CD1c-positive myeloid dendritic cell (primary cell): ENCODE data around the gene MYH11.
"Not testable (repeated sequence)": the region's sequence is repeated elsewhere in the genome, so short reads cannot be mapped to it uniquely, and the experiment has no call there.

ENCODE experiments used
- DNase-seq: peaks from one replicate; pipeline ENCODE4 v3.0.0-alpha.2; 2016; ENCODE audit errors: extremely low spot score

The MYH11 gene

DNA sequence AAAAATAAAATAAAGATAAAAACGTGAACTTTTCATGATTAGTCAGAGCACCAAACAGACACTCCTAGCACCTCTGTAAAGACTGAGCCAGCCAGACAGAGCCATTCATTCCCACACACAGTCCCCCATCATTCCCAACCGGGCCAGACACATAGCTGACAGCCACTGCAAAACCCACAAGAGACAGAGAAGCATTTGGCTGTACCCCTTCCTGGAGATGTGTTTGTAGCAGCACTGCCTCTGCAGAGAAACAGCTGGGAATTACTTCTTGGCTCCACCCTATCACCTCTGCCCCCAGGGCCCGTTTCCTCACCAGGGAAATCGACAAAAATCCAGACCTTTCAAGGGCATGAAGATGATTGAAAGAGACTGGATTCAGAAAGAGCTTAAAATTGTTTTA, 46.4 kb downstream of the MYH11 start:
- no peak for DNase-seq

DNA sequence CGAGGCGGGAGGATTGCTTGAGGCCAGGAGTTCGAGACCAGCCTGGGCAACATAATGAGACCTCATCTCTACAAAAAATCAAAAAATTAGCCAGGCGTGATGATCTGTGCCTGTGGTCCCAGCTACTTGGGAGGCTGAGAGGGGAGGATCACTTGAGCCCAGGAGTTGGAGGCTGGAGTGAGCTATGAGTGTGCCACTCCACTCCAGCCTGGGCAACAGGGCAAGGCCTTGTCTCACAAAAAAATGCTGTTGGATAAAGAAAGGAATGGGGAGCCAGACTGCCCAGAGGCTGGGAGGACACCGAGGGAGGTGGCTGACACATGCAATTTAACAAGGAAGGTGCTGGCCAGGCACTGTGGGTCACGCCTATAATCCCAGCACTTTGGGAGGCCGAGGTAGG, 47.5 kb downstream of the MYH11 start:
- not testable (repeated sequence) for DNase-seq

DNA sequence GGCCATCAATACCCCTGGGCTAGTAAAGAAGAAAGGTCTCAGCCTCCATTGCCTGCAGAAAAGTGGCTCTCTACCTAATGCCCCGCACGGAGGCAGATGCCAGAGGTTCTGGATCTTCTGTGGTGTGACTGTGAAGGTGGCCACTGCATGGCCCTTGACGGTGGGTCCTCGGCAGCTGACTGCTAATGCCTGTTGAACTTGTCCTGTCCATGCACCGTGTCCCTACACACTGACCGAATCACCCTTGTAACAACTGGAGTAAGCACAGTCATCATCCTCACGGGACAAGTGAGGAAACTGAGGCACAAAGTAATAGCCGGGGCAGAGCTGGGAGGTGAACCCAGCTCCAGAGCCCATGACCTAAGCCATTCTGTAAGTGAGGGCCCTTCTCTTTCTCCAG, 48.8 kb downstream of the MYH11 start:
- no peak for DNase-seq

DNA sequence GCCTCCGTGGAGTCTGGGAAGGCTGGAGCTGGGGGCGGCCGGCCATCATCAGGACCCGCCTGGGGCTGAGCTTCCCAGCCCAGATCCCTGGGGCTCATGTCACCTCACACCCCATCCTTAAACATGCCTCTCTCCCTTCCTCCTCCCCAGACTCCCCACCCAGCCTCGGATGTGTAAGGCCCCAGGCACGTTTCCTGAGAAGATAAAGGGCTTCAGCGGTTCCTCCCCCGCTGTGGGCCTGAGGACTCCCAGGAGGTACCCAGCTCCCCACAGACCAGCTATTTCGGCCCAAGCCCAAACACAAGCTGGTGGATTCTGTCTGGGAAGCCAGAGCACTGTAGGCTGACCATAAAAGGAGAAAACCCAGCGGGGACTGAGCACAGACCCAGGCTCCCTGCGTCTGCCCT, 49.2 kb downstream of the MYH11 start:
- DNase-seq: no peak

DNA sequence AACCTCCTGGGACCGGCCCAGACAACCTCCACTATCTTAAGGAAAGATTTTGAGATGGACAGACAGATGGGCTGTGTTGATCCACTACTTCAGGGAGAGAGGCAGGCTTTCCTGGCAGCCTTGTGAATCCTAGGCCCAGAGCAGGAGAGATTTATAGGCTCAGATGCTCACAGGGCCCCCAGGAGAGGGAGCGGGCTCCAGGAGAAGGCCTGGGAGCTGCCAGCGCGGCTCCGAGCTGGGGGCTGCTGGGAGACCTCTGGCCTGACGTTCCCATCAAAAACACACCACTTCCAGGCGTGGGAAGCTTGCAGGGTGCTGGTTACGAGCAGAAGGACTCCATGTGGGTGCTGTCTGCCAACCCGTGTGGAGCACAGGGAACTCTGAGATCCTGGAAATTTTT, 53.2 kb downstream of the MYH11 start:
- DNase-seq: no peak

DNA sequence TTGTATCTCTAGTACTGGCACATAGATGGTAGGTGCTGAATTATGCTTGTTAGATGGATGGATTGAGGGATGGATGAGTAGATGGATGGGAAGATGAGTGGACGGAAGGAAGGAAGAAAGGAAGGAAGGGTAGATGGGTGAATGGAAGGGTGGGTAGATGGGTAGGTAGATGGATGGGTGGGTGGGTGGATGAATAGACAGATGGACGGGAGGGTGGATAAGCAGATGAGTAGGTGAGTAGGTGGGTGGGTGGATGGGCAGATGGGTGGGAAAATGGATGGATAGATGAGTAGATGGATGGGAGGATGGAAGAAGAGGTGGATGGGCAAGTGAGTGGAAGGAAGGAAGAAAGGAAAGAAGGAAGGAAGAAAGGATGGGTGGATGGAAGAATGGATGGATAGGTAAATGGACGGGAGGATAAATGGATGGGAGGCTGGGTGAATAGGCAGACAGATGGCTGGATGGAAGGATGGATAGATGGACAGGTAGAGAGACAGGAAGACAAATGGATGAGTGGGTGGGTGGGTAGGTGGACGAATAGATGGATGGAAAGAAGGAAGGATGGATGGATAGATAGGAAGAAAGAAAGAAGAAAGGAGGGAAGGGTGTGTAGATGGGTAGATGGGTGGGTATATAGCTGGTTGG, 56.9 kb downstream of the MYH11 start:
- no peak for DNase-seq

DNA sequence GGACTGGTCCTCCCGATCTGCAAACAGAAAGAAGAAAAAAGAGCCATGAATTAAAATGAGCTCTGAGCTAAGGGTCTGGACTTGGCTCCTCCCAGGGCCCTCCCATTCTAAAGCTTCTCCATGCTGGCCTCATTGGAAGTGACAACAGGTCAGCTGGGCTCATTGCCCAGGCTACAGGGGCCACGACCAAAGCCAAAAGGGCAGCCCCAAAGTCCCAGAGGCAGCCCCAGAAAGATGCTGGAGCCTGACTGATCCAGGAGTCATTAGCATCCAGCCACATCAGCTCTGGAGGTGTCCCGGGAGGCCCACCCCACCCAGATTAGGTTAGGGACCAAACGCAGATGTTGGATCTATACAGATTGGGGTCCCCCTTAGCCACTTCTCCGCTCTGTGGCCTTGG, 58.2 kb downstream of the MYH11 start:
- DNase-seq: no peak

DNA sequence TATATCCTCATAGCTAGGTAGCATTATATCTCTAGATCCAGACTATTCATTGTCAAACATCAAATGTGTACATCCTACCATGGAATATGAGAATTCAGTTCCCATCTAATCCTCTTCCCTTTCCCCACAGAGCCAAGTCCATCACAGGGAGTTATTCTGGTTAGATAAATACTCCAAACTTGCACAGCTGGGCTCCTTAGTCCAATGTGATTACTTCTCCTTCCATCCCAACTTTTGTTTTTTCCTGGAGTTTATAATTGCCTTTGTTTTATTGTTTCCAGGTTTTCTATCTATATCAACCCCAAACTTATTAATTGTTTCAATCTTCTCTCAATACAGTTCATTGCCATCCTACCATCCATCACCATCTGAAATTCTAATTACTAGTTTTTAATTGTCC, 59.9 kb downstream of the MYH11 start:
- DNase-seq: no peak

DNA sequence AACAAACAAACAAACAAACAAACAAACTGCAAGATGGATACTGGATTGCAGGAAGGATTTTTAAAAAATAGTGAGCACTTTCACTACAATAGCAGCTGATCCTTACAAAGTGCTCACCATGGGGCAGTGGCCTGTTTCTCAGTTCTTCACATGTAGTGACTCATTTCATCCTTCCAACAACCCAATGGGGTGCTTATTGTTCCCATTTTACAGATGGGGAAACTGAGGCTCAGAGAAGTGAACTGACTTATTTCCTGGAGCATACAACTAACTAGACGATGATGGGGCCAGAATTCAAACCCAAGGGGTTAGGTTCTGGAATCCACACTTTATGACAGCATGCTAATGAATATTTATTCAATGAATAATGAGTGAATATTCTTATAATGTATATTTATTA, 61.2 kb downstream of the MYH11 start:
- no peak for DNase-seq

DNA sequence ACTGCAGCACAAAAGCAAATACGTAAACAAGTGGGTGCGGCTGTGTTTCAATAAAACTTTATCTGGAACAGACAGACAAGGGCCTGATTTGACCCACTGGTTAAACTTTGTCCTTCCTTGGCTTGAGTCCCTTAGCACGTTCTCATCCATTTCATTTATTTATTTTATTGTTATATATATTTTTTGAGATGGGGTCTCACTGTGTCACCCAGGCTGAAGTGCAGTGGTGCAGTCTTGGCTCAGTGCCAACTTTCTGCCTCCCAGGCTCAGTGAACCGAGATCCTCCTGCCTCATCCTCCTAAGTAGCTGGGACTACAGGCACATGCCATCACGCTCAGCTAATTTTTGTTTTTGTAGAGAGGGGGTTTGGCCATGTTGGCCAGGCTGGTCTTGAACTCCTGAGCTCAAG, 64.3 kb downstream of the MYH11 start:
- DNase-seq: no peak

DNA sequence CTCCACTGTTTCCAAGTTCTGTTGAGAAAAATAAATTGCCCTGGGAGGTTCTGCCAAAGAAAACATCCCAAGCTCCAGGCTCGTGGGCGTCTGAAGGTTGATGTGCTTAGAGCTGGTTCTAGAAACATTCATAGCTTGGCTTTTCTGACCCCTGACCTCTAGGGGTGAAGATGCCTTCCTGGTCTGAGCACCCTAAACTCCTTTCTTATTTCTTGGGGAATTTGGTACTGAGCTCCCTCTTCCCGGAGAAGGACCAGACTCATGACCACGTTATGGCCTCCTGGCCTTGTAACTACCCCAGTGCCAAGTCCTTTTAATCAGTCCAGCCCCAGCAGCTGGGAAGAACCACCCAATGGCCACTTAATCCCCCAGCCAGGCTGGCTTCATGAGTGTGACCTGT, 66.4 kb downstream of the MYH11 start:
- no peak for DNase-seq

DNA sequence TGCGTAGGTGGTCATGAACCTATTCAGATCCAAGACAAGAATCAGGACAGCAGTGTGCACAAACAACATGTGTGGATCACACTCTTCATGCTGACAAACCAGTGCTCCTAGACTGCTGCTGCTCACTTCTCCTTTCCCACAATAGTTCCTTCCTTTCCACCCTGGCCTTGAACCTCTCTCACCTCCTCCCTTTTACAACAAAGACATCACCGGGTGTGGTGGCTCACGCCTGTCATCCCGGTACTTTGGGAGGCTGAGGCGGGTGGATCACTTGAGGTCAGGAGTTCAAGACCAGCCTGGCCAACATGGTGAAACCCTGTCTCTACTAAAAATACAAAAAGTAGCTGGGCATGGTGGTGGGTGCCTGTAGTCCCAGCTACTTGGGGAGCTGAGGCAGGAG, 67.0 kb downstream of the MYH11 start:
- not testable (repeated sequence) for DNase-seq

DNA sequence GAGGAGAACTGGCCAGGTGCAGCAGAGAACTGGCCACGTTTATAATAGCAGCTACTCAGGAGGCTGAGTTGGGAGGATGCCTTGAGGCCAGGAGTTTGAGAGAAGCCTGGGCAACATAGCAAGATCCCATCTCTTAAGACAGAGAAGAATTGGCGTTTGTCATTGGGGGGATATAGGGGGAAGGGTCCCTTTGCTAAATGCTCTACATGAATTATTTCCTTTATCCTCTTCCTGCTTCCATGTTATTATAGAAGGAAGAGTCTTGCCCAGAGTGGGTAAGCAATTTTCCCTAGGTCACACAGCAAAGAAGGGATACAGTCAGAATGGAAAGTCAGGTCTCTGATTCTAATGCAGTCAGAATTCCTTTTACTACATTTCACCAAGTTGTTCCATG, 68.0 kb downstream of the MYH11 start:
- no peak for DNase-seq

DNA sequence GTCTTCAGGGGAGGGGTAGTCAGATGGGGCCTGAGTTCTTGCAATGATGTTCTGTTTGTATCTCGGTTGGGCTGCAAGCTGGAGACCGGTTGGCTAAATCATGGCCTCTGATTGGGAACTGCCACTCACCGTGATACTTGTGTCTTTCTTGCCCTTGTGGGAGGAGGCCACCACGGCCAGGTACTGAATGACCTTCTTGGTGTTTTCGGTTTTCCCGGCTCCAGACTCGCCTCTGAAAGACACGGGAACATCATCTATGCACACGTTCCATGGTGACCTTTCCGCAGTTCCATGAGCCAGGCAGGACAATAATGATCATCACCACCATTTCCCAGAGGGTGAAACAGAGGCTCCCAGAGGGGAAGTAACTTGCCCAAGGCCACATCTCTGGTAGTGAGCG, 70.3 kb downstream of the MYH11 start:
- no peak for DNase-seq

DNA sequence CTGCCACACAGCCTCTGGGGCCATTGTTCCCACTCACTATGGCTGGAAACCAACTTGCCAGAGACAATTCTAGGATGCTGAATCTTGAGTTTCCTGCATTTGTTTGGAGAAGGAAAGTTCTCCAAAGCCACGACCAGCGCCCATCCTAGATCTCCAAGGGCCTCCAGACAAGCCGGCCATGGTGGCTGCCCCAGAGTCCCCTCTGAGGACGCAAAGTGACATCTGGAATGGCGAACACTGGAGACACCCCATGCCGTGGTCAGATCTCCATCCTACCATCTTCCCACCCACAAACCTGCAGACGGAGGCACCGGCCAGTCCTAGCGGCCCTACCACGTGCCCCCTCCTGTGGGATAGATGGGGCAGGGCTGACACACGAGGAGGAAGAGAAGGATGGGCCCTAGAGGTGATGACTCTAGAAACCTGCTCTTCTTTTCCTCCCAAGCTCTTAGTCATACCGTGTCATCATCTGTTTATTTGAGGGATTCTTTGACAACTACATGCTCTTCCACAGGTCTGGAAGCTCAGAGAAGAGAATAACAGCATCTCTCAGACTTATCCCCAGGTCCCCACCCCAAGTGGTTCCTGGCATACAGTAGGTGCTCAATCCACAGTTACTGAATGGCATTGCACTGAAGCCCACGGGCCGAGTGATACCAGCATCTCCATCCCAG, 71.3 kb downstream of the MYH11 start:
- DNase-seq: no peak

DNA sequence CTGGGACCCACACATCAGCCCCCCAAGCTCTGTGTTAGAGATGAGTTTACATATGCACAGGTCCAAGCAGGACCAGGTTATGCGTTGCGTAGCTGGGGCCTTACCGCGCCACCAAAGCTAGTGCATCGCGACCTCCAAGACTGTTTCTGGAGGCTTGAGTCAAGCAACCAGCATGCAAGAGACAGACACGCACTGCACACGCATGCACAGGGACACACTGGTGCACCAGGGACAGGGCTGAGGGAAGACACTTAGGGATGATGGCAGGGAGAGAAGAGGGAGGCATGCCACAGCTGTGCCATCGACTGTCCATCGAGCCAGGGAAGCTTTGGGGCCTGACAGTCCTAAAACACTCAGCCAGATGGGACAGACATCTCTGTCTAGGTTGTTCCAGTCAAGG, 72.8 kb downstream of the MYH11 start:
- no peak for DNase-seq

DNA sequence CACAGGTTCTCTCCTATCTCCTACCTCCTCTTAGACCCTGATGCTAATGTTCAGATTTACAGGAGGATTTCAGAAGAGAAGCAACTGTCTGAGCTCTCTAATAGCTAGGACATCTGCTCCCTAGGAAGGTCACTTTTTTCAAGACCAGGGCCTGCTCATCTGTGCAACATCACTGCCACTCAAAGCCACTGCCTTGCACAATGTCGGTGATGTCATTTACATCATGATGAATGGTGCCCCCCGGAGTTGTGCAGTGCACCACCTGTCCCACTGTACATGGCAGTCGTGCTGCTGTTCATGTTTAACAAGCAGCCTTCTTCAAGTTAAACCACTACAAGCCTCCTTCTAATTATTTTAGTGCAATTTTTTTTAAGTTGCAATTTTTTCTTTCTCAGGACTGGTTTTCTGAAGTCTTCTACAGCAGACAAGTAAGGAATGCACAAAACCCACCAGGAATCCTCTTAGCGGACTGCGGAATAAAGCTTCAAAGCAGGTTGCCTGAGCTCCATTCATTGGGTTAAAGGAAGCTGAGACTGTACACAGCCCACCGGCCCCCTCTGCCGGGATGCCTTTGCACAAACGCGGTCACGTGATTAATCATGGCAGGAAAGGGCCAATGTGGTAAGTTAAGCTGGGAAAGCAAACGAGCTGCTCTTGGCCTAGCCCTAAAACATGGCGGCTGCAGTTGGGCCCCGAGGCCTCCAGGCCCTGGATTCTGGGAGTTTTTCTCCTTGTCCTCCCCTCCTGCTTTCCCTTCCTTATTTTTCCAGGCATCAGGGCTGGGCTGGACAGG, 74.1 kb downstream of the MYH11 start:
- DNase-seq: no peak

DNA sequence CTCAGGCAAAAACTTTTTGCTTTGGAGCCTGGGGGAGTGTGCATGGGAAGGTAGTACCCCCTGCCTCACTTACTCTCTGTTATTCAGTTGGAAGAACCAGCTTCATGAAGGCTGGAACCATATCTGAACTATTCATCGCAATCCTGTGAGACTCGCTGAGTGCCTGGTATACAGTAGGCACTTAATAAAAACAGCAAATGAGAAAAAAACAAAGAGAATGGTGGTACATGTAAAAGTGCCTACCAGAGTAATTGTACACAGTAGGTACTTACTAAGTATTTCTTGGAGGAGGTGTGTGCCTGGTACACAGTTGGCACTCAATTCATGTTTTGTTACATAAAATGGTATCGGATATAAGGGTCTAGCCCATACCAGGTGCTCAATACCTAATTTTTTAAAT, 75.2 kb downstream of the MYH11 start:
- DNase-seq: no peak

DNA sequence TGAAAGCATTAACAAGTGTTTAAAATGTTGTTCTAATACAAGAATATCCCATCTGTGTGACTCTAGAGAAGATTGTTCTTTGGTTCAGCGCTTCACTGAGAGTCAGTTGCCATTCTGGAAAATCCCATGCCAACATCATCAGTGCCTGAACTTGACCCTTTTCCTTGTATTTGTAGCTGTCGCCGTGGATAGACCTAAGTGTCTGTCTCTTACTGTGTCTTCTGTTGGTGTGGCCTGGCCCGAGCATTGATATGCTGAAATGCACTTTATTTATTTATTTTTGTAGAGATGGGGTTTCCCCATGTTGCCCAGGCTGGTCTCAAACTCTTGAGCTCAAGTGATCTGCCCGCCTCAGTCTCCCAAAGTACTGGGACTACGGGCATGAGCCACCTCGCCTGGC, 76.0 kb downstream of the MYH11 start:
- DNase-seq: no peak

DNA sequence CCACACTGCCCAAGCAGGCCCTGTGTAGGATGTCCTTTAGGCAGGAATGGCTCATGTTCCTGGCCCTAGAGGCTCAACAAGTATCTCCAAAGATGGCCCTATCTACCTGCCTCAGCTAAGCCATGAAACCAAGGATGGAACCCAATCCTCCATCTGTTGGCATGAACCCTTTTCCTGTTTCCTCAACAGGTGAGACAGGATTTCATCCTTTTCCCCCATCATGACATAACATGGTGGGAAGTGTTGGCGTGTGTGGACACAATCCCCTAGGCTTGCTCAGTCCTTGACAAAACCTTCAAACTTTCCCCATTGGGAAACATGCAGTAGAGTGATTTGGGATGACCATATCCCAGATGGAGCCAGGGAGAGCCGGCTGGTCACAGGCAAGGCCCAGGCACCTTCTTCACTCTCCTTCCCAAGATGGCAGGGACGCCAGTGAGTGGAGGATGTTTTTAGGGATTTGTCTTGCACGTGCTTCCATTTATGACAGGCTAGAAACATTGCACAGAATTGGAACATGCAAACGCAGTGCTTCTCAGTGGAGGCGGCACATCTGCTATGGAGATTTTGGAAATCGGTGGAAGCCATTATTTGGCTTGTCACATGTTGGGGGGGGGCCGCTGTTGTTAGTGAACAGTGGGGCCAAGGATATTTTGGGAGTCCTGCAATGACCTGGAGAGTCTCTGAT, 77.0 kb downstream of the MYH11 start:
- no peak for DNase-seq

DNA sequence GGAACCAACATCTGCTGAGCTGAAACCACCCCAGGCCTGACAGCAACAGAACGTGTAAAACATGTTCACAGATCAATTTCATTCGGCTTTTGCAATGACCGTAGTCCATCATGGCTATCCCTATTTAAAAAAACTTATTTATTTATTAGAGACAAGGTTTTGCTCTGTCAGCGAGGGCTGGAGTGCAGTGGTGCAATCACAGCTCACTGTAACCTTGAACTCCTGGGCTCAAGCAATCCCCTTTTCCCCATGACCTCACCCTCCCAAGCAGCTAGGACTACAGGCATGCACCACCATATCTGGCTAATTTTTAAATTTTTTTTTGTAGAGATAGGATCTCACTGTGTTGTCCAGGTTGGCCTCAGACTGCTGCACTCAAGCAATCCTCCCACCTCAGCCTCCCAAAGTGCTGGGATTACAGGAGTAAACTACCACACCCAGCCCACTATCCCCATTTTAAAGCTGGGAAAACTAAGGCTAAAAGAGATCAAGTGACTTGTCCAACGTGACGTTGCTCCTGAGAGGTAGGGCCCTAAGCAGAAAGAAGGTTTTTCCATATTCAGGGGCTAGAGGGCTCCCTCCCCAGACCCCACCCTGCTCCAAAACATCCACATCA, 77.7 kb downstream of the MYH11 start:
- DNase-seq: no peak

DNA sequence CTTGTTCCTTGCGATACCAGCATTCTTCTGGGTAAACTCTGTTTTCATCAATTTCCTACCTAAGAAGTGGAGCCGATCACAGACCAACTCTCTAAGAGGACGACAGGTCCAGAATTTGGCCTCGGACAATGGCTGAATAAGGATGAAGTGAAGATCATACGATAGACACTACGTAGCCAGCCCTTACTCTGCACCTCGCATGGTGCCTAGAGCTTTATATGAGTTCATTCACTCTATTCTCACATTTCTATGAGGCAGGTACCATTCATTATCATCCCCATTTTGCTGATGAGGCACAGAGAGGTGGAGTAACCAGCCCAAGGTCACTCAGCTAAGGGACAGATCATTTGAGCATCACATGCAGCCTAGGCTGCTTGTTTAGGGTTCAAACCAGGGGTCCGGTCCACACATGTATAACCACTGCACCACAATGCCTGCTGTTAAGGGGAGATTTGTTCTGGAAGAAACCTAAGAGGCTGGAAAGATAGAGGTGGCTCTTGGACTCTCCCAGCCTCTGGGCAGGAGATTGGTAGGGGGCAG, 78.6 kb downstream of the MYH11 start:
- no peak for DNase-seq
